Keratinocyte (primary cell): ENCODE measurements around the gene NANOS3. TPM values are rescaled to one million over a fixed set of nuclear protein-coding genes. Genes with fewer than 3 reads are reported as not detected.

Experiments
- DNase-seq: peaks from one replicate; pipeline ENCODE4 v3.0.0-alpha.2; 2011; ENCODE audit warnings: low read depth, missing footprints, low spot score
- FAIRE-seq: peaks from 2 replicates; lab custom pipeline; 2011; peaks lifted over from hg19 to GRCh38; lab: Jason Lieb, UNC
- H2AFZ ChIP-seq: 2 replicates; pipeline ENCODE4 v1.6.0; 2012; ENCODE audit warnings: low read length, control low read depth, inconsistent platforms; ENCODE audit not compliant: control insufficient read depth
- H3K27ac ChIP-seq: 2 replicates; pipeline ENCODE4 v1.5.1; 2011; ENCODE audit warnings: low read length; ENCODE audit not compliant: control insufficient read depth, insufficient read depth
- H3K27me3 ChIP-seq: 3 replicates; pipeline ENCODE4 v1.6.0; 2011; ENCODE audit warnings: low read length; ENCODE audit not compliant: control insufficient read depth, insufficient read depth; ENCODE audit errors: extremely low read depth
- H3K36me3 ChIP-seq, 2 experiments: 2 replicates in 1 of 2; 3 replicates in 1 of 2; pipeline ENCODE4 v1.5.1; 2011; ENCODE audit warnings: low read length in 2 of 2, mild to moderate bottlenecking in 1 of 2; ENCODE audit not compliant: control insufficient read depth in 2 of 2, insufficient read depth in 2 of 2; ENCODE audit errors: extremely low read depth in 1 of 2
- H3K4me1 ChIP-seq: 3 replicates; pipeline ENCODE4 v1.5.1; 2011; ENCODE audit warnings: low read length; ENCODE audit not compliant: control insufficient read depth, insufficient read depth; ENCODE audit errors: extremely low read depth
- H3K4me2 ChIP-seq: 3 replicates; pipeline ENCODE4 v1.6.0; 2011; ENCODE audit warnings: low read depth, low read length; ENCODE audit not compliant: control insufficient read depth, insufficient read depth; ENCODE audit errors: extremely low read depth
- H3K4me3 ChIP-seq, 3 experiments: fragments of 200-600 bp in 1 of 3; sonication (generic) in 1 of 3; 2 replicates in 2 of 3; 3 replicates in 1 of 3; pipeline ENCODE4 v1.5.1; 2011 to 2016; ENCODE audit warnings: low read length in 3 of 3, mild to moderate bottlenecking in 3 of 3, control low read depth in 2 of 3, inconsistent platforms in 1 of 3, low read depth in 1 of 3, mixed read lengths in 1 of 3, mixed run types in 1 of 3, moderate library complexity in 1 of 3; ENCODE audit not compliant: control insufficient read depth in 2 of 3, insufficient read depth in 2 of 3; ENCODE audit errors: extremely low read depth in 1 of 3
- H3K79me2 ChIP-seq: 2 replicates; pipeline ENCODE4 v1.6.0; 2012; ENCODE audit warnings: low read length; ENCODE audit not compliant: control insufficient read depth, insufficient read depth
- H3K9ac ChIP-seq: 3 replicates; pipeline ENCODE4 v1.6.0; 2011; ENCODE audit warnings: low read length; ENCODE audit not compliant: control insufficient read depth, insufficient read depth; ENCODE audit errors: extremely low read depth
- H3K9me1 ChIP-seq: 3 replicates; pipeline ENCODE4 v1.6.0; 2011; ENCODE audit warnings: low read length; ENCODE audit not compliant: control insufficient read depth, insufficient read depth; ENCODE audit errors: extremely low read depth
- H3K9me3 ChIP-seq: 2 replicates; pipeline ENCODE4 v1.5.1; 2012; ENCODE audit warnings: low read depth, low read length; ENCODE audit not compliant: control insufficient read depth
- H4K20me1 ChIP-seq: 3 replicates; pipeline ENCODE4 v1.6.0; 2011; ENCODE audit warnings: low read length; ENCODE audit not compliant: control insufficient read depth, insufficient read depth; ENCODE audit errors: extremely low read depth
- CTCF ChIP-seq, 3 experiments: IDR thresholded peaks in 1 of 3; conservative IDR thresholded peaks in 1 of 3; optimal IDR thresholded peaks in 1 of 3; 2 replicates in 2 of 3; 3 replicates in 1 of 3; pipeline versions ENCODE3 to v1.5.1; 2011; ENCODE audit warnings: low read length in 3 of 3, mild to moderate bottlenecking in 3 of 3, moderate library complexity in 2 of 3, control low read depth in 1 of 3, inconsistent platforms in 1 of 3; ENCODE audit not compliant: insufficient read depth in 2 of 3; ENCODE audit errors: extremely low read depth in 1 of 3
- EZH2 ChIP-seq: IDR thresholded peaks from one replicate; pipeline ENCODE4 v1.6.1; 2012; ENCODE audit warnings: inconsistent platforms, mild to moderate bottlenecking, low read length, moderate library complexity
- dilution Hi-C: fragments of 300-500 bp; cut with MboI; formaldehyde crosslinking; loops from one replicate; pipeline ENCODE4 v1.7.0; 2020; ENCODE audit warnings: low sequenced_read_pairs; ENCODE audit not compliant: extremely low pct_ligation_motif_present
- polyA plus RNA-seq, 5 experiments: library from polyadenylated mRNA; depleted of rRNA in 3 of 5; stranded (reverse) in 3 of 5; stranded (forward) in 1 of 5; unstranded in 1 of 5; fragments of >200 nt; gene quantifications; 1 replicate in 1 of 5; 2 replicates in 3 of 5; 3 replicates in 1 of 5; pipeline versions ENCODE4 v1.2.1 to v1.2.3, GENCODE V29; 2011 to 2012; ENCODE audit warnings: missing spikeins in 2 of 5, low read depth in 1 of 5, low replicate concordance in 1 of 5

Gene NANOS3
- polyA plus RNA-seq, 1 donor (not counting 4 experiments of a cell fraction or from before 2014, with no cell fraction given): 0.18 TPM

- no peak overlapping the region for H3K9ac ChIP-seq
- H3K79me2 ChIP-seq: no peaks in the 10 kb centered on the region
- H3K4me1 ChIP-seq: peaks cover 17% of the 10 kb centered on the region
- H2AFZ ChIP-seq: no peak overlapping the region
- FAIRE-seq (no peak), DNase-seq (no peak)
- no peak overlapping the region for H3K27ac ChIP-seq
- H3K9me3 ChIP-seq: no peaks in the 10 kb centered on the region
- H3K36me3 ChIP-seq: no peaks in the 10 kb centered on the region
- H4K20me1 ChIP-seq: no peaks in the 10 kb centered on the region
- peaks cover 4% of the 10 kb centered on the region for H3K27me3 ChIP-seq
- H3K9me1 ChIP-seq: no peaks in the 10 kb centered on the region
- no peak overlapping the region for H3K4me3 ChIP-seq
- dilution Hi-C loops: no loop called here
- TF ChIP-seq EZH2: no peak
- no peak for TF ChIP-seq CTCF (optimal IDR thresholded peaks at IDR 0.05 in 1 of 3, IDR thresholded peaks at IDR 0.05 in 1 of 3, conservative IDR thresholded peaks at IDR 0.05 in 1 of 3; ENCODE audit: extremely low read depth in 1 of 3, insufficient read depth in 2 of 3, low read length in 3 of 3)
- no peak overlapping the region for H3K4me2 ChIP-seq
These were observed 13.2 kb downstream of the NANOS3 start for GRCh38 chr19:13890136-13890535.

GRCh38 chr19:13892870-13893269 is 15.9 kb downstream of the NANOS3 start:
- Histone ChIP-seq H3K9me1 (no peaks in the 10 kb centered on the region), H3K36me3 (no peaks in the 10 kb centered on the region), H3K4me2 (no peak overlapping the region), H3K27ac (no peak overlapping the region), H3K27me3 (no peaks in the 10 kb centered on the region), H3K79me2 (no peaks in the 10 kb centered on the region), H3K4me1 (peaks cover 6% of the 10 kb centered on the region), H2AFZ (no peak overlapping the region), H3K4me3 (no peak overlapping the region), H4K20me1 (no peaks in the 10 kb centered on the region), H3K9me3 (no peaks in the 10 kb centered on the region), H3K9ac (no peak overlapping the region)
- DNase-seq (no peak), FAIRE-seq (no peak)
- TF ChIP-seq CTCF (optimal IDR thresholded peaks at IDR 0.05 in 1 of 3, IDR thresholded peaks at IDR 0.05 in 1 of 3, conservative IDR thresholded peaks at IDR 0.05 in 1 of 3; ENCODE audit: extremely low read depth in 1 of 3, insufficient read depth in 2 of 3, low read length in 3 of 3) (no peak), EZH2 (no peak)
- dilution Hi-C loops: no loop called here
